SK-N-SH (cell line): ENCODE results near the gene TYW1.

ENCODE experiments used
- CTCF ChIP-seq: fragments of 200-600 bp; sonication (generic); IDR thresholded peaks from 2 replicates; pipeline ENCODE4 v1.6.1; 2017; ENCODE audit warnings: antibody characterized with exemption, mild to moderate bottlenecking, moderate library complexity
- EZH2phosphoT487 ChIP-seq: fragments of 200-600 bp; sonication (generic); IDR thresholded peaks from 2 replicates; pipeline ENCODE4 v1.6.1; 2017; ENCODE audit warnings: low read depth, mixed run types, mild to moderate bottlenecking, antibody characterized with exemption, moderate library complexity, borderline replicate concordance
- GABPA ChIP-seq: IDR thresholded peaks from 2 replicates; pipeline ENCODE4 v1.4.0; 2012; ENCODE audit warnings: low read depth, mild to moderate bottlenecking
- JUND ChIP-seq: IDR thresholded peaks from 2 replicates; pipeline ENCODE4 v1.4.0; 2012
- NRF1 ChIP-seq: IDR thresholded peaks from 2 replicates; pipeline ENCODE4 v1.6.1; 2012; ENCODE audit warnings: low read depth, mild to moderate bottlenecking, low read length
- POLR2AphosphoS5 ChIP-seq: IDR thresholded peaks from 2 replicates; pipeline ENCODE4 v1.6.1; 2012; ENCODE audit warnings: low read depth, low read length
- REST ChIP-seq: IDR thresholded peaks from 2 replicates; pipeline ENCODE4 v1.6.1; 2012; ENCODE audit warnings: mild to moderate bottlenecking, low read depth, low read length, moderate library complexity
- SIN3A ChIP-seq: IDR thresholded peaks from 2 replicates; pipeline ENCODE4 v1.6.1; 2012; ENCODE audit warnings: low read depth, mild to moderate bottlenecking, low read length, moderate library complexity, borderline replicate concordance
- TAF1 ChIP-seq: IDR thresholded peaks from 2 replicates; pipeline ENCODE4 v1.6.1; 2012; ENCODE audit warnings: low read depth, mild to moderate bottlenecking, low read length, moderate library complexity, borderline replicate concordance
- TCF12 ChIP-seq: IDR thresholded peaks from 2 replicates; pipeline ENCODE4 v1.4.0; 2012
- USF2 ChIP-seq: fragments of 150-350 bp; IDR thresholded peaks from 2 replicates; pipeline ENCODE4 v1.6.1; 2017; ENCODE audit warnings: antibody characterized with exemption, low read length, low read depth, borderline replicate concordance
- YY1 ChIP-seq: IDR thresholded peaks from 2 replicates; pipeline ENCODE4 v1.4.0; 2012; ENCODE audit warnings: low read depth, mild to moderate bottlenecking
- ZBTB33 ChIP-seq: IDR thresholded peaks from 2 replicates; pipeline ENCODE4 v1.4.0; 2012; ENCODE audit warnings: low read depth, borderline replicate concordance

- TF ChIP-seq YY1 (no peak), TAF1 (no peak), USF2 (no peak), CTCF (no peak), TCF12 (no peak), ZBTB33 (no peak), REST (no peak), SIN3A (no peak), JUND (no peak), POLR2AphosphoS5 (no peak), NRF1 (no peak), GABPA (no peak), EZH2phosphoT487 (no peak)
These were observed 25.9 kb downstream of the TYW1 start for GRCh38 chr7:67022511-67022910.
